CD4-positive, alpha-beta T cell (primary cell): ENCODE results near the gene SHLD1. TPM values are rescaled to one million over a fixed set of nuclear protein-coding genes. Genes with fewer than 3 reads are reported as not detected.

Experiments
- ATAC-seq: fragments of 200-7000 bp; cut with Tn5 transposase; one replicate; pipeline ENCODE4 v1.10.0; 2022; ENCODE audit warnings: mild to moderate bottlenecking; ENCODE audit not compliant: poor library complexity
- CTCF ChIA-PET: fragments of 350-600 bp; sonication (Branson Sonifier 250); formaldehyde crosslinking; loops from one replicate; lab custom pipeline; 2021; ENCODE audit warnings: antibody characterized with exemption, inconsistent platforms; lab: Charles Lee
- POLR2A ChIA-PET: fragments of 350-600 bp; sonication (Branson Sonifier 250); formaldehyde crosslinking; loops from one replicate; lab custom pipeline; 2021; ENCODE audit warnings: antibody characterized with exemption, inconsistent platforms; lab: Charles Lee
- DNase-seq, 14 experiments: peaks; one replicate each; pipeline ENCODE4 v3.0.0-alpha.2; 2013 to 2020; ENCODE audit warnings: mixed read lengths in 2 of 14
- H3K27ac ChIP-seq, 2 donors: one replicate each; pipeline versions ENCODE4 v1.5.1 to v1.7.0; 2013; ENCODE audit warnings: low read length in 2 of 2, low read depth in 1 of 2, mild to moderate bottlenecking in 1 of 2
- H3K27me3 ChIP-seq, 2 experiments: 1 replicate in 1 of 2; 2 replicates in 1 of 2; pipeline versions ENCODE4 v1.6.1 to v1.7.0; 2013; ENCODE audit warnings: low read length in 2 of 2, control low read depth in 1 of 2, mild to moderate bottlenecking in 1 of 2, moderate library complexity in 1 of 2; ENCODE audit not compliant: insufficient read depth in 2 of 2, control insufficient read depth in 1 of 2
- H3K36me3 ChIP-seq: one replicate; pipeline ENCODE4 v1.6.1; 2013; ENCODE audit warnings: low read length, control low read depth; ENCODE audit not compliant: insufficient read depth
- H3K4me1 ChIP-seq: one replicate; pipeline ENCODE4 v1.6.1; 2013; ENCODE audit warnings: low read length, control low read depth; ENCODE audit not compliant: insufficient read depth
- H3K4me3 ChIP-seq: one replicate; pipeline ENCODE4 v1.5.1; 2013; ENCODE audit warnings: mild to moderate bottlenecking, low read length, moderate library complexity
- H3K9me3 ChIP-seq, 2 experiments: 1 replicate in 1 of 2; 2 replicates in 1 of 2; pipeline versions ENCODE4 v1.6.1 to v1.7.0; 2013; ENCODE audit warnings: low read length in 2 of 2, mild to moderate bottlenecking in 2 of 2, control low read depth in 1 of 2, moderate library complexity in 1 of 2; ENCODE audit not compliant: control insufficient read depth in 1 of 2, insufficient read depth in 1 of 2
- H3K27ac Mint-ChIP-seq: one replicate; pipeline ENCODE4 v1.8.0; 2020; ENCODE audit warnings: mixed read lengths
- H3K27me3 Mint-ChIP-seq: one replicate; pipeline ENCODE4 v1.8.0; 2021; ENCODE audit warnings: mixed read lengths
- H3K36me3 Mint-ChIP-seq: one replicate; pipeline ENCODE4 v1.8.0; 2021; ENCODE audit warnings: low read depth, mixed read lengths
- H3K4me1 Mint-ChIP-seq: one replicate; pipeline ENCODE4 v1.8.0; 2021; ENCODE audit warnings: low read depth, mixed read lengths
- H3K4me3 Mint-ChIP-seq: one replicate; pipeline ENCODE4 v1.8.0; 2020; ENCODE audit warnings: mild to moderate bottlenecking, mixed read lengths
- H3K9me3 Mint-ChIP-seq: one replicate; pipeline ENCODE4 v1.8.0; 2020; ENCODE audit warnings: mixed read lengths
- CTCF ChIP-seq: fragments of 200-600 bp; IDR thresholded peaks from one replicate; pipeline ENCODE4 v1.8.0; 2022; ENCODE audit warnings: antibody characterized with exemption, mild to moderate bottlenecking
- intact Hi-C, 2 experiments: fragments of 100-400 bp; cut with DNase I in 1 of 2; cut with micrococcal nuclease in 1 of 2; formaldehyde crosslinking; loops; one replicate each; pipeline versions ENCODE4 v1.15.1 to v1.9.0; 2023 to 2025; cut with DNase I, micrococcal nuclease
- total RNA-seq, 174 experiments: library from RNA in 2 of 174; stranded (reverse) in 2 of 174; gene quantifications; one replicate each; pipeline ENCODE4 v1.2.3 and lab custom pipeline; 2021 to 2026

SHLD1 gene
- total RNA-seq, 2 experiments from 2014 or later, result 7.0 to 7.3 TPM

- Histone ChIP-seq H3K9me3 (no peaks in the 10 kb centered on the region), H3K36me3 (peaks cover 44% of the 10 kb centered on the region), H3K4me3 (no peak overlapping the region), H3K27me3 (no peaks in the 10 kb centered on the region), H3K27ac (no peak overlapping the region), H3K4me1 (no peaks in the 10 kb centered on the region)
- peaks cover 30% of the 10 kb centered on the region for H3K4me1 Mint-ChIP-seq
- no peaks in the 10 kb centered on the region for H3K27me3 Mint-ChIP-seq
- ATAC-seq, result no peak
- no peak for TF ChIP-seq CTCF
- ChIA-PET CTCF (no interaction called here), POLR2A (interaction anchor here (1.0 to 1.6 kb wide), 2 partner anchors 58 to 200 kb away, joined by 3 to 4 read pairs; no protein-coding TSS in a partner anchor)
- intact Hi-C loops, result no loop called here
- H3K9me3 Mint-ChIP-seq, result no peaks in the 10 kb centered on the region
- peaks cover 80% of the 10 kb centered on the region for H3K36me3 Mint-ChIP-seq
- peak overlapping the region; percentile 69 for H3K27ac Mint-ChIP-seq
- no peak for DNase-seq
- H3K4me3 Mint-ChIP-seq, result no peak overlapping the region
These were observed 22.5 kb downstream of the SHLD1 start for GRCh38 chr20:5772704-5773103.

GRCh38 chr20:5773589-5773988 lies 23.4 kb downstream of the SHLD1 start:
- POLR2A ChIA-PET, result interaction anchor here (1.0 to 1.6 kb wide), 2 partner anchors 59 to 201 kb away, joined by 3 to 4 read pairs; no protein-coding TSS in a partner anchor
- DNase-seq (no peak), ATAC-seq (no peak)
- no peak for TF ChIP-seq CTCF
- Histone ChIP-seq H3K4me1 (no peaks in the 10 kb centered on the region), H3K27ac (no peak overlapping the region), H3K9me3 (no peaks in the 10 kb centered on the region), H3K36me3 (peaks cover 50% of the 10 kb centered on the region), H3K27me3 (no peaks in the 10 kb centered on the region), H3K4me3 (no peak overlapping the region)
- Mint-ChIP-seq H3K4me1 (peaks cover 30% of the 10 kb centered on the region), H3K27ac (peak overlapping the region; percentile 69), H3K36me3 (peaks cover 75% of the 10 kb centered on the region), H3K9me3 (no peaks in the 10 kb centered on the region), H3K4me3 (no peak overlapping the region), H3K27me3 (no peaks in the 10 kb centered on the region)
- intact Hi-C loops, result no loop called here
- CTCF ChIA-PET, result no interaction called here

- no peak overlapping the region for H3K4me3 Mint-ChIP-seq
- no peaks in the 10 kb centered on the region for H3K4me1 ChIP-seq
- no peak overlapping the region for H3K4me3 ChIP-seq
- no peak overlapping the region for H3K27ac ChIP-seq
- ChIA-PET CTCF (no interaction called here), POLR2A (no interaction called here)
- TF ChIP-seq CTCF, result no peak
- H3K9me3 ChIP-seq, result no peaks in the 10 kb centered on the region
- no peaks in the 10 kb centered on the region for H3K27me3 ChIP-seq
- peaks cover 20% of the 10 kb centered on the region for H3K4me1 Mint-ChIP-seq
- H3K36me3 Mint-ChIP-seq, result peaks cover 74% of the 10 kb centered on the region
- DNase-seq (no peak), ATAC-seq (no peak)
- H3K9me3 Mint-ChIP-seq, result no peaks in the 10 kb centered on the region
- intact Hi-C loops, result no loop called here
- H3K27ac Mint-ChIP-seq, result no peak overlapping the region
- no peaks in the 10 kb centered on the region for H3K27me3 Mint-ChIP-seq
- peaks cover 69% of the 10 kb centered on the region for H3K36me3 ChIP-seq
These were observed 25.9 kb downstream of the SHLD1 start for GRCh38 chr20:5776077-5776476.
